Astrocyte (in vitro differentiated cells and primary cell): Measurements from ENCODE around the gene LARGE1. TPM values are rescaled to one million over a fixed set of nuclear protein-coding genes. Genes with fewer than 3 reads are reported as not detected.

Experiments used
- DNase-seq: peaks from one replicate; pipeline ENCODE4 v3.0.0-alpha.2; 2010; ENCODE audit warnings: low read depth
- FAIRE-seq: peaks from 2 replicates; lab custom pipeline; 2011; peaks lifted over from hg19 to GRCh38; lab: Jason Lieb, UNC
- H2AFZ ChIP-seq: 2 replicates; pipeline ENCODE4 v1.6.0; 2012; ENCODE audit warnings: low read depth, low read length, inconsistent platforms
- H3K27ac ChIP-seq: 2 replicates; pipeline ENCODE4 v1.5.1; 2011; ENCODE audit warnings: low read depth, low read length, inconsistent platforms
- H3K27me3 ChIP-seq: 2 replicates; pipeline ENCODE4 v1.6.0; 2011; ENCODE audit warnings: low read length, inconsistent platforms; ENCODE audit not compliant: insufficient read depth
- H3K36me3 ChIP-seq: 2 replicates; pipeline ENCODE4 v1.5.1; 2011; ENCODE audit warnings: low read length, inconsistent platforms; ENCODE audit not compliant: insufficient read depth
- H3K4me1 ChIP-seq: 2 replicates; pipeline ENCODE4 v1.5.1; 2011; ENCODE audit warnings: low read length, inconsistent platforms; ENCODE audit not compliant: insufficient read depth
- H3K4me2 ChIP-seq: 2 replicates; pipeline ENCODE4 v1.6.0; 2012; ENCODE audit warnings: low read length, inconsistent platforms
- H3K4me3 ChIP-seq: 2 replicates; pipeline ENCODE4 v1.5.1; 2011; ENCODE audit warnings: low read depth, mild to moderate bottlenecking, low read length, inconsistent platforms; ENCODE audit not compliant: insufficient read depth
- H3K79me2 ChIP-seq: 2 replicates; pipeline ENCODE4 v1.6.0; 2012; ENCODE audit warnings: mild to moderate bottlenecking, low read length, inconsistent platforms; ENCODE audit not compliant: insufficient read depth
- H3K9ac ChIP-seq: 2 replicates; pipeline ENCODE4 v1.6.0; 2012; ENCODE audit warnings: mild to moderate bottlenecking, low read length, inconsistent platforms
- H3K9me3 ChIP-seq: 2 replicates; pipeline ENCODE4 v1.5.1; 2012; ENCODE audit warnings: low read depth, mild to moderate bottlenecking, low read length, inconsistent platforms; ENCODE audit not compliant: insufficient read depth
- H4K20me1 ChIP-seq: 2 replicates; pipeline ENCODE4 v1.6.0; 2012; ENCODE audit warnings: low read length, inconsistent platforms; ENCODE audit not compliant: insufficient read depth
- H3K27ac Mint-ChIP-seq: one replicate; pipeline ENCODE4 v1.8.0; 2021; ENCODE audit warnings: mild to moderate bottlenecking, mixed read lengths; ENCODE audit not compliant: unreplicated experiment
- H3K27me3 Mint-ChIP-seq: one replicate; pipeline ENCODE4 v1.8.0; 2021; ENCODE audit warnings: low read depth, mixed read lengths; ENCODE audit not compliant: unreplicated experiment
- H3K36me3 Mint-ChIP-seq: one replicate; pipeline ENCODE4 v1.8.0; 2021; ENCODE audit warnings: low read depth, mixed read lengths; ENCODE audit not compliant: unreplicated experiment
- H3K4me1 Mint-ChIP-seq: one replicate; pipeline ENCODE4 v1.8.0; 2021; ENCODE audit warnings: low read depth, mixed read lengths; ENCODE audit not compliant: unreplicated experiment
- H3K4me3 Mint-ChIP-seq: one replicate; pipeline ENCODE4 v1.8.0; 2021; ENCODE audit warnings: mild to moderate bottlenecking, moderate library complexity, mixed read lengths; ENCODE audit not compliant: unreplicated experiment
- H3K9me3 Mint-ChIP-seq: one replicate; pipeline ENCODE4 v1.8.0; 2021; ENCODE audit warnings: mild to moderate bottlenecking, mixed read lengths; ENCODE audit not compliant: unreplicated experiment
- CTCF ChIP-seq: IDR thresholded peaks from 2 replicates; pipeline ENCODE4 v1.5.1; 2011; ENCODE audit warnings: low read depth, mild to moderate bottlenecking, inconsistent platforms, low read length, moderate library complexity; ENCODE audit not compliant: insufficient read depth
- EZH2 ChIP-seq: IDR thresholded peaks from 2 replicates; pipeline ENCODE4 v1.6.1; 2012; ENCODE audit warnings: mild to moderate bottlenecking, low read length, inconsistent platforms; ENCODE audit not compliant: insufficient read depth
- total RNA-seq: library from RNA; stranded (reverse); gene quantifications from 2 replicates; pipeline ENCODE4 v1.2.1, GENCODE V29; 2021

Gene LARGE1
- total RNA-seq, 1 donor from 2014 or later, result 92.6 TPM

GRCh38 chr22:33932997-33933396, 12.7 kb upstream of the LARGE1 start:
- Histone ChIP-seq H3K9me3 (no peaks in the 10 kb centered on the region), H2AFZ (no peak overlapping the region), H3K4me1 (no peaks in the 10 kb centered on the region), H3K4me2 (no peak overlapping the region), H3K27ac (no peak overlapping the region), H3K4me3 (no peak overlapping the region), H3K79me2 (no peaks in the 10 kb centered on the region), H4K20me1 (no peaks in the 10 kb centered on the region), H3K36me3 (no peaks in the 10 kb centered on the region), H3K9ac (no peak overlapping the region), H3K27me3 (no peaks in the 10 kb centered on the region)
- Mint-ChIP-seq H3K36me3 (no peaks in the 10 kb centered on the region), H3K4me1 (no peaks in the 10 kb centered on the region), H3K9me3 (no peaks in the 10 kb centered on the region), H3K27me3 (peaks cover 9% of the 10 kb centered on the region), H3K27ac (no peak overlapping the region), H3K4me3 (no peak overlapping the region)
- FAIRE-seq, result no peak
- TF ChIP-seq CTCF, result no peak
- TF ChIP-seq EZH2, result no peak
- no peak for DNase-seq

GRCh38 chr22:33931406-33931805, 11.1 kb upstream of the LARGE1 start:
- no peak overlapping the region for H3K27ac Mint-ChIP-seq
- no peaks in the 10 kb centered on the region for H3K9me3 Mint-ChIP-seq
- no peaks in the 10 kb centered on the region for H3K36me3 ChIP-seq
- H2AFZ ChIP-seq, result no peak overlapping the region
- no peak overlapping the region for H3K9ac ChIP-seq
- H3K27me3 Mint-ChIP-seq, result peaks cover 10% of the 10 kb centered on the region
- no peak for DNase-seq
- H3K36me3 Mint-ChIP-seq, result no peaks in the 10 kb centered on the region
- H3K4me2 ChIP-seq, result no peak overlapping the region
- no peak for FAIRE-seq
- H3K27me3 ChIP-seq, result no peaks in the 10 kb centered on the region
- no peaks in the 10 kb centered on the region for H3K4me1 Mint-ChIP-seq
- no peaks in the 10 kb centered on the region for H3K79me2 ChIP-seq
- no peak overlapping the region for H3K4me3 Mint-ChIP-seq
- H3K9me3 ChIP-seq, result no peaks in the 10 kb centered on the region
- H3K4me3 ChIP-seq, result no peak overlapping the region
- no peak overlapping the region for H3K27ac ChIP-seq
- TF ChIP-seq CTCF (no peak), EZH2 (no peak)
- H4K20me1 ChIP-seq, result no peaks in the 10 kb centered on the region
- no peaks in the 10 kb centered on the region for H3K4me1 ChIP-seq

GRCh38 chr22:33927752-33928151, 7.5 kb upstream of the LARGE1 start:
- H3K9me3 Mint-ChIP-seq, result no peaks in the 10 kb centered on the region
- no peak for DNase-seq
- no peak overlapping the region for H3K9ac ChIP-seq
- H3K9me3 ChIP-seq, result no peaks in the 10 kb centered on the region
- H4K20me1 ChIP-seq, result no peaks in the 10 kb centered on the region
- H3K27me3 Mint-ChIP-seq, result peaks cover 11% of the 10 kb centered on the region
- H3K27ac Mint-ChIP-seq, result no peak overlapping the region
- no peak overlapping the region for H3K27ac ChIP-seq
- H3K36me3 Mint-ChIP-seq, result no peaks in the 10 kb centered on the region
- H3K4me1 Mint-ChIP-seq, result peaks cover 10% of the 10 kb centered on the region
- no peak overlapping the region for H3K4me3 Mint-ChIP-seq
- no peaks in the 10 kb centered on the region for H3K36me3 ChIP-seq
- peaks cover 2% of the 10 kb centered on the region for H3K4me1 ChIP-seq
- peaks cover 9% of the 10 kb centered on the region for H3K27me3 ChIP-seq
- no peak for TF ChIP-seq EZH2
- TF ChIP-seq CTCF, result no peak
- no peak overlapping the region for H2AFZ ChIP-seq
- FAIRE-seq, result no peak
- no peak overlapping the region for H3K4me2 ChIP-seq
- H3K4me3 ChIP-seq, result no peak overlapping the region
- no peaks in the 10 kb centered on the region for H3K79me2 ChIP-seq
